GM12878 (cell line): Measurements from ENCODE around the gene PPP1R9B. TPM values are rescaled to one million over a fixed set of nuclear protein-coding genes. Genes with fewer than 3 reads are reported as not detected.

Source experiments
- ATAC-seq: fragments of 200-7000 bp; cut with Tn5 transposase; 3 replicates; pipeline ENCODE4 v1.9.1; 2020; ENCODE audit warnings: mild to moderate bottlenecking, moderate library complexity
- BruUV-seq: library from RNA; stranded (reverse); fragments of 400-500 nt; replicated peaks from 2 replicates; lab custom pipeline; 2021; lab: Mats Ljungman, UMichigan
- CTCF ChIA-PET: fragments of 300-600 bp; sonication (Branson Sonifier 250); formaldehyde crosslinking; extraction: SDS; loops from one replicate; lab custom pipeline; 2021; ENCODE audit warnings: inconsistent platforms; lab: Yijun Ruan, JAX
- POLR2A ChIA-PET: fragments of 350-600 bp; formaldehyde crosslinking; extraction: SDS; loops from one replicate; lab custom pipeline; 2021; ENCODE audit warnings: inconsistent platforms; lab: Charles Lee
- RAD21 ChIA-PET: fragments of 300-600 bp; sonication (Branson Sonifier 250); formaldehyde crosslinking; loops from one replicate; lab custom pipeline; 2023; ENCODE audit warnings: antibody characterized with exemption; ENCODE audit not compliant: unreplicated experiment; lab: Charles Lee
- SMC1A ChIA-PET: fragments of 300-600 bp; sonication (Branson Sonifier 250); formaldehyde crosslinking; loops from one replicate; lab custom pipeline; 2023; ENCODE audit not compliant: unreplicated experiment, uncharacterized antibody; lab: Charles Lee
- DNase-seq: peaks from one replicate; pipeline ENCODE4 v3.0.0-alpha.2; 2011; ENCODE audit warnings: low read depth, low spot score
- FAIRE-seq: peaks from 3 replicates; lab custom pipeline; 2011; peaks lifted over from hg19 to GRCh38; lab: Jason Lieb, UNC
- H2AFZ ChIP-seq: 2 replicates; pipeline ENCODE4 v1.6.0; 2011; ENCODE audit warnings: low read depth, low read length, control low read depth; ENCODE audit not compliant: control insufficient read depth
- H3K27ac ChIP-seq: 2 replicates; pipeline ENCODE4 v1.5.1; 2011; ENCODE audit warnings: control low read depth; ENCODE audit not compliant: control insufficient read depth, insufficient read depth
- H3K27me3 ChIP-seq, 2 experiments: replicated peaks in 1 of 2; 2 replicates each; pipeline versions ENCODE4 v1.6.0 to v1.6.1; 2011; ENCODE audit warnings: low read length in 1 of 2; ENCODE audit not compliant: control insufficient read depth in 2 of 2, insufficient read depth in 2 of 2
- H3K36me3 ChIP-seq, 2 experiments: 2 replicates each; pipeline ENCODE4 v1.5.1; 2011; ENCODE audit warnings: low read length in 1 of 2; ENCODE audit not compliant: control insufficient read depth in 2 of 2, insufficient read depth in 2 of 2
- H3K4me1 ChIP-seq: 2 replicates; pipeline ENCODE4 v1.6.1; 2011; ENCODE audit warnings: mild to moderate bottlenecking, low read length, moderate library complexity, mixed read lengths; ENCODE audit not compliant: control insufficient read depth, insufficient read depth
- H3K4me2 ChIP-seq: 2 replicates; pipeline ENCODE4 v1.6.0; 2011; ENCODE audit warnings: control low read depth; ENCODE audit not compliant: control insufficient read depth, insufficient read depth
- H3K4me3 ChIP-seq: fragments of 200-600 bp; sonication (generic); 2 replicates; pipeline ENCODE4 v1.5.1; 2016
- H3K79me2 ChIP-seq: 2 replicates; pipeline ENCODE4 v1.6.0; 2011; ENCODE audit warnings: low read length; ENCODE audit not compliant: control insufficient read depth, insufficient read depth
- H3K9ac ChIP-seq: 2 replicates; pipeline ENCODE4 v1.8.0; 2011; ENCODE audit warnings: low read length, control low read depth, mixed read lengths; ENCODE audit not compliant: control insufficient read depth, insufficient read depth
- H3K9me3 ChIP-seq: replicated peaks from 3 replicates; pipeline ENCODE4 v1.5.1; 2011; ENCODE audit warnings: mild to moderate bottlenecking, low read length; ENCODE audit not compliant: control insufficient read depth, insufficient read depth
- H4K20me1 ChIP-seq: 2 replicates; pipeline ENCODE4 v1.6.0; 2011; ENCODE audit not compliant: control insufficient read depth, insufficient read depth
- BCL11A ChIP-seq: IDR thresholded peaks from 2 replicates; pipeline ENCODE4 v1.6.1; 2011; ENCODE audit warnings: low read depth, low read length
- CBFB ChIP-seq: IDR thresholded peaks from 2 replicates; pipeline ENCODE4 v1.6.1; 2016; ENCODE audit warnings: antibody characterized with exemption, low read depth
- CHD4 ChIP-seq: fragments of 200-600 bp; sonication (generic); IDR thresholded peaks from 2 replicates; pipeline ENCODE4 v1.6.1; 2016; ENCODE audit warnings: mild to moderate bottlenecking
- ETV6 ChIP-seq, 2 experiments: fragments of 450-650 bp in 1 of 2; IDR thresholded peaks in 1 of 2; conservative IDR thresholded peaks in 1 of 2; 2 replicates each; pipeline ENCODE4 v1.6.1; 2014; ENCODE audit warnings: antibody characterized with exemption in 1 of 2, borderline replicate concordance in 1 of 2, low read depth in 1 of 2, mild to moderate bottlenecking in 1 of 2, moderate library complexity in 1 of 2
- LARP7 ChIP-seq: fragments of 450-650 bp; IDR thresholded peaks from 2 replicates; pipeline ENCODE4 v1.6.1; 2017; ENCODE audit warnings: mild to moderate bottlenecking
- MXI1 ChIP-seq: fragments of 150-350 bp; IDR thresholded peaks from 2 replicates; pipeline ENCODE4 v1.6.1; 2011; ENCODE audit warnings: low read depth, mild to moderate bottlenecking, inconsistent platforms, low read length, improper control_type of control experiment
- POLR2AphosphoS5 ChIP-seq: IDR thresholded peaks from 2 replicates; pipeline ENCODE4 v1.6.1; 2011; ENCODE audit warnings: mild to moderate bottlenecking, low read length, inconsistent platforms
- POU2F2 ChIP-seq: IDR thresholded peaks from 3 replicates; pipeline ENCODE4 v1.6.1; 2011; ENCODE audit warnings: low read depth, mild to moderate bottlenecking, low read length, borderline replicate concordance
- RAD51 ChIP-seq: fragments of 450-650 bp; IDR thresholded peaks from 2 replicates; pipeline ENCODE4 v1.6.1; 2016; ENCODE audit warnings: moderate library complexity, mild to moderate bottlenecking, inconsistent platforms
- RB1 ChIP-seq: fragments of 450-650 bp; formaldehyde crosslinking; IDR thresholded peaks from 2 replicates; pipeline ENCODE4 v1.6.1; 2017; ENCODE audit warnings: mild to moderate bottlenecking, borderline replicate concordance
- RUNX3 ChIP-seq: IDR thresholded peaks from 2 replicates; pipeline ENCODE4 v1.6.1; 2012; ENCODE audit warnings: low read length, inconsistent platforms
- SREBF2 ChIP-seq: IDR thresholded peaks from 2 replicates; pipeline ENCODE4 v1.6.1; 2012; ENCODE audit warnings: mild to moderate bottlenecking, low read length
- SRF ChIP-seq, 2 experiments: IDR thresholded peaks; 2 replicates each; pipeline ENCODE4 v1.6.1; 2011; ENCODE audit warnings: low read depth in 2 of 2, low read length in 2 of 2, mild to moderate bottlenecking in 1 of 2, moderate library complexity in 1 of 2
- WGBS: methylation state at CpG from one replicate; pipeline ENCODE4 v1.1.6; 2016; ENCODE audit warnings: low lambda C conversion rate; ENCODE audit not compliant: insufficient replicate concordance, insufficient coverage; ENCODE audit errors: missing lambda C conversion rate; 5-methylcytosine and 5-hydroxymethylcytosine counted together
- in situ Hi-C: fragments of 300-500 bp; cut with MboI; formaldehyde crosslinking; loops from 9 replicates; pipeline ENCODE4 v1.14.3; 2018; ENCODE audit warnings: mixed read lengths
- intact Hi-C: fragments of 100-400 bp; cut with micrococcal nuclease; formaldehyde crosslinking; loops from one replicate; pipeline ENCODE4 v1.14.2; 2022; ENCODE audit not compliant: unreplicated experiment
- polyA plus RNA-seq, 11 experiments: library from polyadenylated mRNA; depleted of rRNA in 4 of 11; unstranded in 6 of 11; stranded (reverse) in 5 of 11; fragments of >200 nt; fragmentation: Nextera tagmentation in 4 of 11; fragmentation: Illumina TruSeq in 1 of 11; extraction: Ambion mirVana in 4 of 11; extraction: Trizol in 1 of 11; gene quantifications; 1 replicate in 1 of 11; 2 replicates in 10 of 11; pipeline versions ENCODE4 v1.2.1 to v1.2.3, GENCODE V29; 2011 to 2016; ENCODE audit warnings: inconsistent platforms in 2 of 11, missing spikeins in 2 of 11, low read depth in 1 of 11
- total RNA-seq, 4 experiments: library from RNA; depleted of rRNA in 3 of 4; stranded (reverse); fragments of >200 nt in 3 of 4; fragmentation: Illumina TruSeq in 1 of 4; extraction: Trizol in 1 of 4; gene quantifications; 2 replicates each; pipeline versions ENCODE4 v1.2.1 to v1.2.3, GENCODE V29; 2013 to 2021
- TF ChIP-seq, protein P1 (sequence below): fragments of 450-650 bp; IDR thresholded peaks from 2 replicates; pipeline ENCODE4 v1.6.1; 2017; ENCODE audit warnings: borderline replicate concordance

The PPP1R9B gene
- total and polyA plus RNA-seq, 10 of the 15 experiments (the other 5 are each of a cell fraction or from before 2014, with no cell fraction given) = 0.20 to 107 (median 37.5) TPM

- no peak for TF ChIP-seq POU2F2
- no peak for TF ChIP-seq POLR2AphosphoS5
- TF ChIP-seq, protein P1, sequence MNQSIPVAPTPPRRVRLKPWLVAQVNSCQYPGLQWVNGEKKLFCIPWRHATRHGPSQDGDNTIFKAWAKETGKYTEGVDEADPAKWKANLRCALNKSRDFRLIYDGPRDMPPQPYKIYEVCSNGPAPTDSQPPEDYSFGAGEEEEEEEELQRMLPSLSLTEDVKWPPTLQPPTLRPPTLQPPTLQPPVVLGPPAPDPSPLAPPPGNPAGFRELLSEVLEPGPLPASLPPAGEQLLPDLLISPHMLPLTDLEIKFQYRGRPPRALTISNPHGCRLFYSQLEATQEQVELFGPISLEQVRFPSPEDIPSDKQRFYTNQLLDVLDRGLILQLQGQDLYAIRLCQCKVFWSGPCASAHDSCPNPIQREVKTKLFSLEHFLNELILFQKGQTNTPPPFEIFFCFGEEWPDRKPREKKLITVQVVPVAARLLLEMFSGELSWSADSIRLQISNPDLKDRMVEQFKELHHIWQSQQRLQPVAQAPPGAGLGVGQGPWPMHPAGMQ = no peak
- TF ChIP-seq LARP7 = no peak
- no peak for TF ChIP-seq RUNX3
- no peak for TF ChIP-seq SREBF2
- no peak for TF ChIP-seq RB1
- no peak for TF ChIP-seq BCL11A
- TF ChIP-seq CBFB = no peak
- TF ChIP-seq MXI1 = no peak
- TF ChIP-seq RAD51 = no peak
- no peak for TF ChIP-seq SRF (IDR thresholded peaks at IDR 0.05; ENCODE audit: low read depth in 2 of 2, low read length in 2 of 2)
- no peak for TF ChIP-seq ETV6 (conservative IDR thresholded peaks at IDR 0.05 in 1 of 2, IDR thresholded peaks at IDR 0.05 in 1 of 2; ENCODE audit: borderline replicate concordance in 1 of 2, low read depth in 1 of 2)
- TF ChIP-seq CHD4 = no peak
- ChIA-PET CTCF (interaction anchor here (0.8 to 17.0 kb wide), 31 partner anchors 8 to 162 kb away, joined by 3 to 514 read pairs (median 10); partner anchors contain the start of genes COL1A1, PDK2, PPP1R9B and SAMD14), RAD21 (interaction anchor here (0.9 to 2.6 kb wide), 13 partner anchors 10 to 69 kb away, joined by 3 to 19 read pairs (median 5); no protein-coding TSS in a partner anchor), SMC1A (interaction anchor here (0.9 to 2.8 kb wide), 17 partner anchors 11 to 69 kb away, joined by 3 to 31 read pairs (median 5); partner anchors contain the start of genes PDK2 and PPP1R9B), POLR2A (interaction anchor here (1.0 to 2.8 kb wide), 9 partner anchors 8 to 70 kb away, joined by 4 to 18 read pairs (median 6); no protein-coding TSS in a partner anchor)
- no TSS peak for BruUV-seq
- no peaks in the 10 kb centered on the region for H3K79me2 ChIP-seq
- no peak overlapping the region for H2AFZ ChIP-seq
- WGBS = 63% methylated on average over 7 of the region's 8 CpGs
- no peak overlapping the region for H3K4me3 ChIP-seq
- no peak overlapping the region for H3K27ac ChIP-seq
- no peaks in the 10 kb centered on the region for H3K27me3 ChIP-seq
- no peak overlapping the region; the same call in 1 of the 2 replicates for H3K9ac ChIP-seq
- no peaks in the 10 kb centered on the region for H3K9me3 ChIP-seq
- intact Hi-C loops (no loop called here), in situ Hi-C loops (loop anchor here (5.0 kb wide), 1 partner anchor 35 kb away; no protein-coding TSS in a partner anchor)
- no peak overlapping the region for H3K4me2 ChIP-seq
- H3K4me1 ChIP-seq = peaks cover 26% of the 10 kb centered on the region
- H3K36me3 ChIP-seq = no peaks in the 10 kb centered on the region
- no peaks in the 10 kb centered on the region for H4K20me1 ChIP-seq
- DNase-seq (no peak), ATAC-seq (no peak), FAIRE-seq (no peak)
These were observed 12.2 kb upstream of the PPP1R9B start for GRCh38 chr17:50162466-50163254.
